Measurements from ENCODE around the gene PHETA1. TPM values are rescaled to one million over a fixed set of nuclear protein-coding genes. Genes with fewer than 3 reads are reported as not detected.

PHETA1 gene
- total RNA-seq, 1 donor from 2014 or later, result 31.3 TPM

GRCh38 chr12:111407377-111408115 is 38.7 kb upstream of the PHETA1 start:
- H3K36me3 Mint-ChIP-seq (ENCODE audit: insufficient read depth), result no peaks in the 10 kb centered on the region
- peak overlapping the region; percentile 64 for H3K4me3 Mint-ChIP-seq (ENCODE audit: low read depth)
- H3K27me3 Mint-ChIP-seq, result peaks cover 63% of the 10 kb centered on the region
- TF ChIP-seq, protein P1, sequence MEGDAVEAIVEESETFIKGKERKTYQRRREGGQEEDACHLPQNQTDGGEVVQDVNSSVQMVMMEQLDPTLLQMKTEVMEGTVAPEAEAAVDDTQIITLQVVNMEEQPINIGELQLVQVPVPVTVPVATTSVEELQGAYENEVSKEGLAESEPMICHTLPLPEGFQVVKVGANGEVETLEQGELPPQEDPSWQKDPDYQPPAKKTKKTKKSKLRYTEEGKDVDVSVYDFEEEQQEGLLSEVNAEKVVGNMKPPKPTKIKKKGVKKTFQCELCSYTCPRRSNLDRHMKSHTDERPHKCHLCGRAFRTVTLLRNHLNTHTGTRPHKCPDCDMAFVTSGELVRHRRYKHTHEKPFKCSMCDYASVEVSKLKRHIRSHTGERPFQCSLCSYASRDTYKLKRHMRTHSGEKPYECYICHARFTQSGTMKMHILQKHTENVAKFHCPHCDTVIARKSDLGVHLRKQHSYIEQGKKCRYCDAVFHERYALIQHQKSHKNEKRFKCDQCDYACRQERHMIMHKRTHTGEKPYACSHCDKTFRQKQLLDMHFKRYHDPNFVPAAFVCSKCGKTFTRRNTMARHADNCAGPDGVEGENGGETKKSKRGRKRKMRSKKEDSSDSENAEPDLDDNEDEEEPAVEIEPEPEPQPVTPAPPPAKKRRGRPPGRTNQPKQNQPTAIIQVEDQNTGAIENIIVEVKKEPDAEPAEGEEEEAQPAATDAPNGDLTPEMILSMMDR (IDR thresholded peaks at IDR 0.05; ENCODE audit: unreplicated experiment), result no peak
- no peak overlapping the region for H3K27ac Mint-ChIP-seq
- H3K4me1 Mint-ChIP-seq (ENCODE audit: low read depth), result peaks cover 2% of the 10 kb centered on the region
- no peaks in the 10 kb centered on the region for H3K9me3 Mint-ChIP-seq (ENCODE audit: low read depth)
- DNase-seq (ENCODE audit: low spot score, unreplicated experiment), result no peak

DNA sequence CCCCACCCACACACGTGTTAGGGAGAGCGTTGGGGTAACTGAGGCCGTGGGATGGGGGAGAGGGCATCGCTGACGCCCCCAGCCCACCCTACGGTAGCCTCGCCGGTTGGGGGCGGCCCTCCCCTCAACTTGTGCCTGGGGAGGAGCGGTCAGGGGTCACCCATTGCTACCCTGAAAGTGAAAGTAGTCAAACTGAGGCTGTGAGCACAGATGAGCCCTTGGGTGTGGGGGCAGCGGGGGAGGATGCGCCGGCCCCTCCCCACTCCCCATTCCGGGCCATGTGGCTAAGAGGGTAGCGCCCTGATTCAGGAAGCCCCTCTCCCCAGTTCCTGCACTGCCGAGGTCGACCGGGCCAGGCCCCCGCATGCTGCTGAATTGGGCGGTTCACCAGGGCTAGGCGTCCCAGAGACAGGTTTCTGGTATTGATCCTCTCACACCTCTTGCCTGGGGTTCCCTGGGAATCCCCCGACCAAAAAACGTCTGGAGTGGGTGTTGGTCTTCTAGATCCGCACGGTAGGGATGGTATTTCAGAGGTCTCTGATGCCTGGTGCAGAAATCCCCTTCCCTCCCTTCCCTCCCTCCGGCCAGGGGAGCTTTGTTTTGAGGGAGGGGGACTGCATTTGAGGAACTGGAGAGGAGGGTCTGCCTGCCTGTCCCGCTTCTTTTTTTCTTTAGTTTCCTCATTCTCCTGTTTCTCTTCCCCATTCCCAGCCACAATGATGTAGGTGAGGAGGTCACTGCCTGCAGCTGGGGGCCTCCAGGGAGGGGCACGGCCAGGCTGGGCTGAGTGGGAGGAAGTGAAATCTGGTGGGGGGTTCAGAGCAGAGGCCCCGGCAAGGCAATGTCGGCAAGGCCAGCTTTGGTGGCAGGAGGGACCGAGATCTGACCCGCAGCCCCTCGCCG is 37.8 kb upstream of the PHETA1 start:
- no peak overlapping the region for H3K27ac Mint-ChIP-seq
- H3K9me3 Mint-ChIP-seq (ENCODE audit: low read depth), result no peaks in the 10 kb centered on the region
- H3K4me3 Mint-ChIP-seq (ENCODE audit: low read depth), result peak overlapping the region; percentile 64
- TF ChIP-seq, protein P1 (IDR thresholded peaks at IDR 0.05; ENCODE audit: unreplicated experiment), result no peak
- no peak for DNase-seq (ENCODE audit: low spot score, unreplicated experiment)
- H3K27me3 Mint-ChIP-seq, result peaks cover 56% of the 10 kb centered on the region
- H3K36me3 Mint-ChIP-seq (ENCODE audit: insufficient read depth), result no peaks in the 10 kb centered on the region
- peaks cover 2% of the 10 kb centered on the region for H3K4me1 Mint-ChIP-seq (ENCODE audit: low read depth)

DNA sequence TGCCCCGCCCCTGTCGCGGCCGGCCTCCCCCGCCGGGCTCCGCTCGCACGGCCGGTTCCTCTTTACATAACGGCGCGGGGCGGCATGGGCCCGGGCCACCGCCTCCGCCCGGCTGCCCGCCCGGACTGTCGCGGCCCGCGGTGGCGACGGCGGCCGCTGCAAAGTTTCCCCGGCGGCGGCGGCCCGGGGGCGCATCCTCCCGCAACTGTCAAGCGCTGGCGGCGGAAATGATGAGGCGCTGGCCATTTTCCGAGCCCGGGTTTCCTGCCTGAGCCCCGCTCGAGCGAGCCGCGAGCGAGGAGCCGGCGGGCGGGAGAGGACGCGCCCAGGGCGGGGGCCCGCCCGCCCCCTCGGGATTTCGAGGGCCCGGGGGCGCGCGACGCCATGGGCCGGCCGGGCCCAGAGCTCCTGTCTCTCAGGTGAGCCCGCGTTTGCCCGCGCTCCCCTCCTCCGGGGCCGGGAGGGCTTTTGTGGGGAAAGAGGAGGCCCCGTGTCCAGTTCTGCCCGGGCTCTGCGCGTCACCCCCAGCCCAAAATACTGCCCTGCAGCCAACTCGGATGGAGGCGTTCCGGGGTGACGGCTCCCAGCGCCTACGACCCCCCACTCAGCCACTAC is 37.1 kb upstream of the PHETA1 start, which contains the start of gene SH2B3:
Gene SH2B3 (plus strand): TSS at position 65 of the 615 bp plus-strand sequence. CDS start 12,223 bp downstream, outside the sequence.
- H3K4me1 Mint-ChIP-seq (ENCODE audit: low read depth), result peaks cover 2% of the 10 kb centered on the region
- no peaks in the 10 kb centered on the region for H3K36me3 Mint-ChIP-seq (ENCODE audit: insufficient read depth)
- TF ChIP-seq, protein P1 (IDR thresholded peaks at IDR 0.05; ENCODE audit: unreplicated experiment), result no peak
- peak within 1 kb of the TSS; percentile 4 for H3K27ac Mint-ChIP-seq
- H3K27me3 Mint-ChIP-seq, result peaks cover 56% of the 10 kb centered on the region
- no peaks in the 10 kb centered on the region for H3K9me3 Mint-ChIP-seq (ENCODE audit: low read depth)
- peak within 1 kb of the TSS; percentile 70 for H3K4me3 Mint-ChIP-seq (ENCODE audit: low read depth)
- no peak for DNase-seq (ENCODE audit: low spot score, unreplicated experiment)

DNA sequence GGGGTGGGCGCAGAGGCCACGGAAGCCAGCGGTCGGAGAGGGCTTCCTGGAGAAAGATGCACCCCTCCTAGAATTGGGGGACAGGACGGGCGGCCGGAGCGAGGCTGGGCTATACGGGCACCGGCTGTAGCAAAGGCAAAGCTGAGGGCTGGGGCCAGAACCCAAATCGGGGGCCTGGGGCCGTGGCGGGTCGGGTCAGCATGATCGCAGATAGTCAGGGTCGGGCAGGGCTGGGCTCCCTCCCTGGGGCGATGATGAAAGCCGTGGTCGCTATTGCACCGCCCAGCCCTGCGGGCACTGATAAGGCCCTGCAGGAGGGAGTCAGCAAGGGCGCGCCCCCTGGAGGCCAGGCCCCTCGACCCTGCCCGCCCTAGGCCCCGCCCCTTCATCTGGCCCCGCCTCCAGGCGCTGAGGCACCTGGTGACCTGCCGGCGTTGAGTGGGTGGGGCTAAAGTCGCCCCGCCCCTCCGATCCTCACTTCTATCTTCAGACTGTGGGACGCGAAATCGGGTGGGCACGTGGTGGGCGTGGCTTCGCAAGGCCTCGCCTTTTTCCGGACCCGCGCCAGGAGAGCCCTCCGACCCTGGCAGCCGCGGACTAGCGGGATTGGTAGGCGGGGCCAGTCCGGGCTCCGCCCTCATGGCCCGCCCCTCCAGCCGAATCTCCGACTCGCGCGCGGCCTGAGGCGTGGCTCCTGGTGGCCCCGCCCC is 36.4 kb upstream of the PHETA1 start:
- Mint-ChIP-seq H3K27me3 (peaks cover 62% of the 10 kb centered on the region), H3K27ac (no peak overlapping the region), H3K4me3 (ENCODE audit: low read depth) (peak overlapping the region; percentile 70), H3K9me3 (ENCODE audit: low read depth) (no peaks in the 10 kb centered on the region), H3K4me1 (ENCODE audit: low read depth) (peaks cover 2% of the 10 kb centered on the region), H3K36me3 (ENCODE audit: insufficient read depth) (no peaks in the 10 kb centered on the region)
- TF ChIP-seq, protein P1 (IDR thresholded peaks at IDR 0.05; ENCODE audit: unreplicated experiment), result peak; percentile 65
- DNase-seq (ENCODE audit: low spot score, unreplicated experiment), result peak; percentile 89
